ENCODE results near the gene GTF3A.
"Not testable (repeated sequence)": the region's sequence is repeated elsewhere in the genome, so short reads cannot be mapped to it uniquely, and the experiment has no call there.

Gene GTF3A

GRCh38 chr13:27396252-27396846, 28.1 kb upstream of the GTF3A start:
- TF ChIP-seq POLR2A (IDR thresholded peaks at IDR 0.05; ENCODE audit: low read depth, low read length) = no peak
- FAIRE-seq = no peak
- no peak for DNase-seq (ENCODE audit: insufficient read length, low spot score)

DNA sequence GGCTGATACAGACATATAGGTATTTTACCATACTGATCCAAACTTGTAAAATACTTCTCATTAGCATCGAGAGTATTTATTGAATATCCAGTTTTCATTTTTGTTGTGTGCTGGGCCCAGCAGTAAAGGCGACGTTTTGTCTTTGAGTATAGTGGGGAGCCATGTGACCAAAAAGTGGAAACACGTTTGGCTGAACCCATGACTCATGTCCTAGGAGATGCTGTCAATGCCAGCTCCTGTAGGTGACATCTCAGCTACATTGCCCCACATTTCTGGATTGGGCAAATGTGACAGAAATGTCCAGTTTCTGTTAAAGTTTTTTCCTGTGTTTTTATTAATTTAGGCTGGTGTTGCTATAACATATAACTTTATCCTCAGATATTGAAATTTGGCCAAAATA, 26.1 kb upstream of the GTF3A start:
- no peak for TF ChIP-seq POLR2A (IDR thresholded peaks at IDR 0.05; ENCODE audit: low read depth, low read length)
- DNase-seq (ENCODE audit: insufficient read length, low spot score) (no peak), FAIRE-seq (no peak)

DNA sequence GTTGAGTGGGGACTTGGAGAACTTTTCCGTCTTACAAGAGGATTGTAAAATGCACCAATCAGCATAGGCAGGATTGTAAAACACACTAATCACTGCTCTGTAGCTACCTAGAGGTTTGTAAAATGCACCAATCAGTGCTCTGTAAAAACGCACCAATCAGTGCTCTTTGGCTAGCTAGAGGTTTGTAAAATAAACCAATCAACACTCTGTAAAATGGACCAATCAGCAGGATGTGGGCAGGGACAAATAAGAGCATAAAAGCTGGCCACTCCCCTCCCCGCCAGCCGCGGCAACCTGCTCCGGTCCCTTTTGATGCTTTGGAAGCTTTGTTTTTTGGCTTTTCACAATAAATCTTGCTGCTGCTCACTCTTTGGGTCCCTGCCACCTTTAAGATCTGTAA, 24.0 kb upstream of the GTF3A start:
- DNase-seq (ENCODE audit: insufficient read length, low spot score); FAIRE-seq: not testable (repeated sequence)

DNA sequence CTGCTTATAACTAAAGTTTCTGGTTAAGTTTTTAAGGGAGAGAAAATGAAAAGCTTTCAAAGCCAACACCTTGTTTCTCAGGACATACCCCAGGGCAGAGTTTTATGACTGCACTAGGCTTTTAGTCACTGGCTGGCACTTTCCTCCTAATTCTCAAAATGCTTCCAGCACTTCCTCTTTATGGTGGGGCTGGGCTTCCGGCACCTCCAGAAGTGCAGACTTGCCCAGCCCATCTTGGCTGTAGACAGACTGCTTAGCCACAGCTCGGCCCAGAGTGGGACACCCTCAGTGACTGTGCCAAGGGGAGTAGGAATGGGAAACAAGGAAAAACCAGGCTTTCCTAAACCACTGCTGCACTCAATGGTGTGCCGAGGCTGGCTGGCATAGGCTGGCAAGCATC, 23.2 kb upstream of the GTF3A start:
- TF ChIP-seq POLR2A (IDR thresholded peaks at IDR 0.05; ENCODE audit: low read depth, low read length) = no peak
- DNase-seq (ENCODE audit: insufficient read length, low spot score) = no peak
- no peak for FAIRE-seq

GRCh38 chr13:27403203-27403678, 21.2 kb upstream of the GTF3A start:
- DNase-seq (ENCODE audit: insufficient read length, low spot score) (peak; percentile 20), FAIRE-seq (no peak)
- no peak for TF ChIP-seq POLR2A (IDR thresholded peaks at IDR 0.05; ENCODE audit: low read depth, low read length)

DNA sequence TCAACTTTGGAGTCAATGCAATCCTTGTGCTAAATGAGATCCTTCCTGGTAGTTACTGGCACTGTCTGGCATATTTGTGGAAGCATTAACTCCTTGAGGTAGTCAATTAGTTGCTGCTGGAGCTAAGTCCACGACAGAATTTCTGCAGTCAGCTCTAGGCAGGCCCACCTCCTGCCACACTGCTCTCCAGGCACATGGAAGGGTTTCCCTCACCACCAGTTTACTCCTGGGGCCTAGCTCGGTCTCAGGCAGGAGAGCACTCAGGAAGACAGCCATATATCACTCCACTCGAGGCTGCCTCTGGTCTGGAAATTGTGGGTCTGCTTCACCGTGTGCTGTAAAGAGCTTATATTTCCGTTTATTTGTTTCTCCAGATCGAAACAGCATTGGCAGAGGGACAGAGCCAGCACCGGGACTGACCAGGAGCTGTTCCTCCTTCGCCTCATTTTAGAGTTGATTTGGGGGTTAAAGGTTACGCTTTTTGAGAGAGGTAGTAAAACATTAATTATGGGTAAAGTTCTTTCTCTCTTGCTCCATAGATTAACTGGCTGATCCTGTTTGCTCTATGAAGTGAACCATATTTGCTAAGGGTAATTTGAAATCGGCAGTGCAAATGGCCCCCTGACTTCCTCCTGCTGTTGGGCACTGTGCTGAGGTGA, 20.6 kb upstream of the GTF3A start:
- FAIRE-seq (no peak), DNase-seq (ENCODE audit: insufficient read length, low spot score) (no peak)
- TF ChIP-seq POLR2A (IDR thresholded peaks at IDR 0.05; ENCODE audit: low read depth, low read length) = no peak

DNA sequence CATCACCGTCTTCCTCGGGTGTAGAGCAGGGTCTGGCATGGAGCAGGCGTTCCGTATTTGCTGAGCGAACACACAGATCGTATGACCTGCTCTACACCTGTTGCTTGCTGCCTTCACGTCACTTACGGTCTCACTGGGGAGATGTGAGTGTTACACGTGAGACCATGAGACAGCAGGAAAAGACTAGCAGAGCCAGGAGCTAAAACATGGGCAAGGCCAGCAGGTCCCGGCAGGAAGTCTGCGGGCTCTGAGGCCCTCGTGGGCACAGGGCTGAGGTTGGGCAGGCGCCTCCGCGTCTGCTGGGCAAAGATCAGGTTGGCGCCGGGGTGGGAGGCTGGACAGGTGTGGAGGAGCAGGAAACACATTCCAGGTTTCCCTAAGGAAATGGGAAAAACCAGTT, 19.7 kb upstream of the GTF3A start:
- no peak for DNase-seq (ENCODE audit: insufficient read length, low spot score)
- TF ChIP-seq POLR2A (IDR thresholded peaks at IDR 0.05; ENCODE audit: low read depth, low read length) = no peak
- FAIRE-seq = no peak

GRCh38 chr13:27405546-27406134, 18.8 kb upstream of the GTF3A start:
- DNase-seq (ENCODE audit: insufficient read length, low spot score) = no peak
- TF ChIP-seq POLR2A (IDR thresholded peaks at IDR 0.05; ENCODE audit: low read depth, low read length) = no peak
- no peak for FAIRE-seq

- TF ChIP-seq POLR2A (IDR thresholded peaks at IDR 0.05; ENCODE audit: low read depth, low read length) = no peak
- no peak for FAIRE-seq
- peak; percentile 26 for DNase-seq (ENCODE audit: insufficient read length, low spot score)
Measured at GRCh38 chr13:27406178-27406939, 18.1 kb upstream of the GTF3A start.

DNA sequence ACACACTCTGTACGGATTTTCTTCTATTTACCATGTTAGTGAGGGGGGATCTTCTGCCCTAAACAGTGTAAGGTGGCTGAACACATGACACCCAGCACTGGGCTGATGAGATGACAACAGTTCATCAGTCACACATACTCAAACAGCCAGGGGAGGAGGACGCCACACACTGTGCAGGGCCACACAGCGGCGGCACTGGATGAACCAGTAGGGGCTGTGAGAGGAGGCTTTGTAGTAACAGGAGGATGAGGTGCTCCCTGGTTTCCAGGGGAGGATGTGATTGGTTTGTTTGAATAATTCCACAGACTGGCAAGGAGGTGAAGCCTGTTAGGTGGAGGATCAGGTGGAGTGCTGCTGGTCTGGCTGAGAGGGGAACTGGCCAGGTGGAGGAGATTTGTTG, 16.3 kb upstream of the GTF3A start:
- DNase-seq (ENCODE audit: insufficient read length, low spot score) (no peak), FAIRE-seq (no peak)

GRCh38 chr13:27409013-27409412, 15.4 kb upstream of the GTF3A start:
- no peak for FAIRE-seq
- no peak for DNase-seq (ENCODE audit: insufficient read length, low spot score)
- TF ChIP-seq POLR2A (IDR thresholded peaks at IDR 0.05; ENCODE audit: low read depth, low read length) = no peak

More for the DNA sequence above, 16.3 kb upstream of the GTF3A start:
- TF ChIP-seq POLR2A (IDR thresholded peaks at IDR 0.05; ENCODE audit: low read depth, low read length) = no peak

DNA sequence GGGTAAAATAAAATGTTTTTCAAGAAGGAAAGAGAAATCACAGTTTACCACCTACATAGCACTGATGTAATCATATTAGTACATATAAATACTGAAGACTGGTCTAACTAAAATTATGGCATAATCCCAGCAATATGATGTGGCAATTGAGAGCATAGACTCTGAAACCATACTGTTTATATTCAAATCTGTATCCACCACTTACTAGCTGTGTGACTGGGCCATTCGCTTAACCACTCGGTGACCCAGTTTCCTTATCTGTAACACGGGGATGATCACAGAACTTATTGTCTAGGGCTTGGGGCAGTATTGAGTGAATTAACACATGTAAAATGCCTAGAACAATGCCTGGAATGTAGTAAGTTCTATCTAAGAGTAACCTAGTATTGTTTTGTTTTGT, 13.1 kb upstream of the GTF3A start:
- no peak for FAIRE-seq

GRCh38 chr13:27415116-27415515, 9.3 kb upstream of the GTF3A start:
- no peak for TF ChIP-seq POLR2A (IDR thresholded peaks at IDR 0.05; ENCODE audit: low read depth, low read length)
- DNase-seq (ENCODE audit: insufficient read length, low spot score) (no peak), FAIRE-seq (no peak)

More for the DNA sequence above, 13.1 kb upstream of the GTF3A start:
- no peak for DNase-seq (ENCODE audit: insufficient read length, low spot score)
- TF ChIP-seq POLR2A (IDR thresholded peaks at IDR 0.05; ENCODE audit: low read depth, low read length) = no peak

GRCh38 chr13:27419328-27419727, 5.1 kb upstream of the GTF3A start:
- no peak for TF ChIP-seq POLR2A (IDR thresholded peaks at IDR 0.05; ENCODE audit: low read depth, low read length)
- FAIRE-seq (no peak), DNase-seq (ENCODE audit: insufficient read length, low spot score) (no peak)

All from H54 (cell line).